Thyroid gland (tissue), 4 donors: ENCODE measurements around the gene FEN1. TPM values are rescaled to one million over a fixed set of nuclear protein-coding genes. Genes with fewer than 3 reads are reported as not detected.

Source experiments
- DNase-seq, 2 donors: peaks; one replicate each; pipeline ENCODE4 v3.0.0-alpha.2; 2019
- H3K27ac ChIP-seq, 3 donors: fragments of 200-600 bp; sonication (generic); 1 replicate in 2 of 3; 2 replicates in 1 of 3; pipeline ENCODE4 v1.5.1; 2016 to 2019; ENCODE audit warnings: mild to moderate bottlenecking in 1 of 3, moderate library complexity in 1 of 3
- H3K27me3 ChIP-seq: fragments of 200-600 bp; sonication (generic); one replicate; pipeline ENCODE4 v1.5.1; 2019
- H3K36me3 ChIP-seq, 2 donors: fragments of 200-600 bp; sonication (generic); one replicate each; pipeline ENCODE4 v1.5.1; 2016 to 2019
- H3K4me1 ChIP-seq, 2 donors: fragments of 200-600 bp; sonication (generic); one replicate each; pipeline ENCODE4 v1.5.1; 2017 to 2019
- H3K4me3 ChIP-seq, 3 donors: fragments of 200-600 bp; sonication (generic); replicated peaks in 1 of 3; 1 replicate in 2 of 3; 2 replicates in 1 of 3; pipeline ENCODE4 v1.5.1; 2016; ENCODE audit warnings: mild to moderate bottlenecking in 1 of 3
- H3K9me3 ChIP-seq: fragments of 200-600 bp; sonication (generic); one replicate; pipeline ENCODE4 v1.5.1; 2017
- CTCF ChIP-seq, 6 experiments: fragments of 200-600 bp in 3 of 6; fragments of 450-650 bp in 3 of 6; sonication (generic) in 3 of 6; IDR thresholded peaks; one replicate each; pipeline ENCODE4 v1.5.1; 2016 to 2019; ENCODE audit warnings: antibody characterized with exemption in 6 of 6, mild to moderate bottlenecking in 2 of 6, inconsistent platforms in 1 of 6, moderate library complexity in 1 of 6
- POLR2A ChIP-seq, 2 donors: fragments of 450-650 bp; IDR thresholded peaks; one replicate each; pipeline ENCODE4 v1.6.1; 2017; ENCODE audit warnings: antibody characterized with exemption in 2 of 2, mild to moderate bottlenecking in 2 of 2, moderate library complexity in 1 of 2
- WGBS, 2 donors: methylation state at CpG; one replicate each; pipeline ENCODE4 v1.1.5; 2017; 5-methylcytosine and 5-hydroxymethylcytosine counted together
- intact Hi-C: fragments of 100-400 bp; cut with DNase I; formaldehyde crosslinking; loops from one replicate; pipeline ENCODE4 v1.15.1; 2023
- microRNA counts, 2 donors: library from miRNA; unstranded; fragments of <30 nt; microRNA quantifications; one replicate each; lab custom pipeline; 2016 to 2017
- total RNA-seq, 4 donors: library from RNA; depleted of rRNA; stranded (reverse); fragments of >200 nt; gene quantifications; one replicate each; pipeline ENCODE4 v1.2.3, GENCODE V29; 2016

The FEN1 gene
- total RNA-seq, 4 donors from 2014 or later: 4.1 to 6.3 (median 5.2) TPM

GRCh38 chr11:61846362-61847020, 53.8 kb downstream of the FEN1 start:
- Histone ChIP-seq H3K4me1 (no peaks in the 10 kb centered on the region), H3K27ac (no peak overlapping the region), H3K4me3 (no peak overlapping the region), H3K27me3 (no peaks in the 10 kb centered on the region), H3K9me3 (no peaks in the 10 kb centered on the region), H3K36me3 (no peaks in the 10 kb centered on the region)
- no peak for DNase-seq
- intact Hi-C loops: no loop called here
- no peak for TF ChIP-seq CTCF (IDR thresholded peaks at IDR 0.05)
- no peak for TF ChIP-seq POLR2A (IDR thresholded peaks at IDR 0.05)
- WGBS, 2 donors: 91 to 93% methylated on average over 10 of the region's 10 CpGs

MicroRNAs encoded within 50 kb of the gene (microRNA counts, 767-probe panel; counts per million panel counts)
- microRNA hsa-miR-1908 (lab: Ali Mortazavi, UCI) (0 counts per million in 2 donors), microRNA hsa-miR-611 (lab: Ali Mortazavi, UCI) (0 counts per million in 2 donors)

Other genes with a start within 250 kb of the FEN1 start
- 10 to 100 TPM in 2 of 4 donors, 1 to 10 TPM in 2; 5.2 to 12.6 (median 8.8) TPM for gene SYT7, start 211.8 kb upstream of the FEN1 start, total RNA-seq
- 1 to 10 TPM; 1.7 to 2.8 (median 1.9) TPM for gene DAGLA, start 112.5 kb upstream of the FEN1 start, total RNA-seq
- gene MYRF, start 40.3 kb upstream of the FEN1 start, total RNA-seq: under 1 TPM in 3 of 4 donors, not detected in 1; 0.11 to 0.83 (median 0.27) TPM
- gene TMEM258, start 312 bp upstream of the FEN1 start, total RNA-seq: 10 to 100 TPM; 28.0 to 57.9 (median 48.1) TPM
- 10 to 100 TPM in 3 of 4 donors, 1 to 10 TPM in 1; 6.8 to 17.3 (median 13.9) TPM for gene FADS1, start 24.1 kb downstream of the FEN1 start, total RNA-seq
- 1 to 10 TPM; 2.8 to 9.3 (median 7.0) TPM for gene FADS2, start 35.4 kb downstream of the FEN1 start, total RNA-seq
- 10 to 100 TPM; 25.2 to 37.6 (median 31.2) TPM for gene FADS3, start 98.6 kb downstream of the FEN1 start, total RNA-seq
- 10 to 100 TPM in 3 of 4 donors, 1 to 10 TPM in 1; 6.5 to 27.7 (median 15.2) TPM for gene RAB3IL1, start 124.7 kb downstream of the FEN1 start, total RNA-seq
- 1 to 10 TPM in 3 of 4 donors, under 1 TPM in 1; 0.67 to 3.3 (median 1.9) TPM for gene BEST1, start 157.4 kb downstream of the FEN1 start, total RNA-seq
- 1,000 to 10,000 TPM; 2,377 to 4,120 (median 2,918) TPM for gene FTH1, start 174.7 kb downstream of the FEN1 start, total RNA-seq